NK-92 treated with Interleukin-12 subunit alpha and Interleukin-12 subunit beta, amount 100 ng/mL, for 24 hours (cell line): ENCODE results near the gene CTPS2.
"Not testable (repeated sequence)": the region's sequence is repeated elsewhere in the genome, so short reads cannot be mapped to it uniquely, and the experiment has no call there.

Experiments used
- DNase-seq: peaks from one replicate; lab custom pipeline; 2025; lab: John Stamatoyannopoulos, UW

Gene CTPS2

GRCh38 chrX:16653424-16653823 is 59.0 kb downstream of the CTPS2 start:
- DNase-seq, result no peak

- DNase-seq, result no peak
Observed at GRCh38 chrX:16651391-16652024, 61.0 kb downstream of the CTPS2 start.

GRCh38 chrX:16649858-16650257 is 62.6 kb downstream of the CTPS2 start, which contains the start of gene S100G:
TSS of gene S100G (plus strand) at chrX:16650158. CDS start at chrX:16651007, 849 bp downstream.
- DNase-seq, result no peak

GRCh38 chrX:16646366-16647138 is 65.9 kb downstream of the CTPS2 start:
- DNase-seq, result no peak

GRCh38 chrX:16643176-16643575 is 69.3 kb downstream of the CTPS2 start:
- DNase-seq, result no peak

- no peak for DNase-seq
Observed at GRCh38 chrX:16640823-16641222, 71.6 kb downstream of the CTPS2 start.

- DNase-seq, result no peak
Observed at GRCh38 chrX:16639966-16640365, 72.5 kb downstream of the CTPS2 start.

- no peak for DNase-seq
Observed at GRCh38 chrX:16638533-16638932, 73.9 kb downstream of the CTPS2 start.

GRCh38 chrX:16635596-16635995 is 76.9 kb downstream of the CTPS2 start:
- no peak for DNase-seq

- DNase-seq, result no peak
Observed at GRCh38 chrX:16635040-16635439, 77.4 kb downstream of the CTPS2 start.

- DNase-seq, result no peak
Observed at GRCh38 chrX:16633754-16634153, 78.7 kb downstream of the CTPS2 start.

GRCh38 chrX:16629909-16630308 is 82.6 kb downstream of the CTPS2 start:
- no peak for DNase-seq

- no peak for DNase-seq
Observed at GRCh38 chrX:16628946-16629595, 83.4 kb downstream of the CTPS2 start.

GRCh38 chrX:16628511-16628910 is 84.0 kb downstream of the CTPS2 start:
- not testable (repeated sequence) for DNase-seq

GRCh38 chrX:16619024-16619423 is 93.4 kb downstream of the CTPS2 start:
- DNase-seq, result no peak

GRCh38 chrX:16618422-16618821 is 94.0 kb downstream of the CTPS2 start:
- DNase-seq, result no peak

- DNase-seq, result no peak
Observed at GRCh38 chrX:16617382-16617781, 95.1 kb downstream of the CTPS2 start.

- no peak for DNase-seq
Observed at GRCh38 chrX:16612257-16612897, 100.1 kb downstream of the CTPS2 start.

- DNase-seq, result not testable (repeated sequence)
Observed at GRCh38 chrX:16610654-16611053, 101.8 kb downstream of the CTPS2 start.

- no peak for DNase-seq
Observed at GRCh38 chrX:16610121-16610621, 102.3 kb downstream of the CTPS2 start.

GRCh38 chrX:16606142-16606720 is 106.2 kb downstream of the CTPS2 start:
- DNase-seq, result no peak

GRCh38 chrX:16604337-16604736 is 108.1 kb downstream of the CTPS2 start:
- DNase-seq, result no peak
